HG03025 (cell line): ENCODE results near the gene UROC1.

ENCODE experiments used
- ATAC-seq: cut with Tn5 transposase; IDR thresholded peaks from one replicate; pipeline ENCODE4 v1.9.1; 2021; ENCODE audit warnings: mild to moderate bottlenecking, moderate library complexity; ENCODE audit not compliant: unreplicated experiment, low FRiP score

Gene UROC1

GRCh38 chr3:126517291-126517951 lies at the start of gene UROC1:
Gene UROC1, minus strand, starts transcription at chr3:126517773. Its CDS starts 54 bp downstream, at chr3:126517719.
- ATAC-seq: no peak

- ATAC-seq: no peak
These were observed 45.2 kb upstream of the UROC1 start for GRCh38 chr3:126562737-126563276.

GRCh38 chr3:126558336-126559071 lies 40.9 kb upstream of the UROC1 start, which contains the start of gene C3orf22:
Gene C3orf22, minus strand, starts transcription at chr3:126558932. Its CDS starts 5,542 bp downstream, at chr3:126553390.
- no peak for ATAC-seq

GRCh38 chr3:126557761-126558160 lies 40.2 kb upstream of the UROC1 start:
- ATAC-seq: no peak

- no peak for ATAC-seq
These were observed 39.8 kb upstream of the UROC1 start for GRCh38 chr3:126557415-126557745.

- ATAC-seq: no peak
These were observed 39.3 kb upstream of the UROC1 start for GRCh38 chr3:126556637-126557414.

GRCh38 chr3:126555795-126556636 lies 38.4 kb upstream of the UROC1 start:
- no peak for ATAC-seq

GRCh38 chr3:126554560-126555525 lies 37.3 kb upstream of the UROC1 start:
- no peak for ATAC-seq

GRCh38 chr3:126553284-126554084 lies 35.9 kb upstream of the UROC1 start:
- no peak for ATAC-seq

- ATAC-seq: no peak
These were observed 35.2 kb upstream of the UROC1 start for GRCh38 chr3:126552688-126553283.

- ATAC-seq: no peak
These were observed 34.5 kb upstream of the UROC1 start for GRCh38 chr3:126551839-126552687.

- no peak for ATAC-seq
These were observed 33.7 kb upstream of the UROC1 start for GRCh38 chr3:126551121-126551838.

GRCh38 chr3:126550488-126551051 lies 33.0 kb upstream of the UROC1 start:
- ATAC-seq: no peak

GRCh38 chr3:126549861-126550487 lies 32.4 kb upstream of the UROC1 start:
- no peak for ATAC-seq
